ENCODE results near the gene KCNJ14.

- TF ChIP-seq, protein P1, sequence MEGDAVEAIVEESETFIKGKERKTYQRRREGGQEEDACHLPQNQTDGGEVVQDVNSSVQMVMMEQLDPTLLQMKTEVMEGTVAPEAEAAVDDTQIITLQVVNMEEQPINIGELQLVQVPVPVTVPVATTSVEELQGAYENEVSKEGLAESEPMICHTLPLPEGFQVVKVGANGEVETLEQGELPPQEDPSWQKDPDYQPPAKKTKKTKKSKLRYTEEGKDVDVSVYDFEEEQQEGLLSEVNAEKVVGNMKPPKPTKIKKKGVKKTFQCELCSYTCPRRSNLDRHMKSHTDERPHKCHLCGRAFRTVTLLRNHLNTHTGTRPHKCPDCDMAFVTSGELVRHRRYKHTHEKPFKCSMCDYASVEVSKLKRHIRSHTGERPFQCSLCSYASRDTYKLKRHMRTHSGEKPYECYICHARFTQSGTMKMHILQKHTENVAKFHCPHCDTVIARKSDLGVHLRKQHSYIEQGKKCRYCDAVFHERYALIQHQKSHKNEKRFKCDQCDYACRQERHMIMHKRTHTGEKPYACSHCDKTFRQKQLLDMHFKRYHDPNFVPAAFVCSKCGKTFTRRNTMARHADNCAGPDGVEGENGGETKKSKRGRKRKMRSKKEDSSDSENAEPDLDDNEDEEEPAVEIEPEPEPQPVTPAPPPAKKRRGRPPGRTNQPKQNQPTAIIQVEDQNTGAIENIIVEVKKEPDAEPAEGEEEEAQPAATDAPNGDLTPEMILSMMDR (IDR thresholded peaks at IDR 0.05) = no peak
- no peak for TF ChIP-seq POLR2A (IDR thresholded peaks at IDR 0.05)
Measured at GRCh38 chr19:48405850-48406249, 49.5 kb upstream of the KCNJ14 start.
